ENCODE results near the gene PCGF5.
A peak's percentile ranks its signal among the peaks of the same experiment; 100 is the strongest.
"Not testable (repeated sequence)": the region's sequence is repeated elsewhere in the genome, so short reads cannot be mapped to it uniquely, and the experiment has no call there.

The PCGF5 gene

GRCh38 chr10:91284486-91285090 is 64.1 kb downstream of the PCGF5 start:
- DNase-seq (ENCODE audit: low read depth in 2 of 2, low spot score in 1 of 2), result no peak

DNA sequence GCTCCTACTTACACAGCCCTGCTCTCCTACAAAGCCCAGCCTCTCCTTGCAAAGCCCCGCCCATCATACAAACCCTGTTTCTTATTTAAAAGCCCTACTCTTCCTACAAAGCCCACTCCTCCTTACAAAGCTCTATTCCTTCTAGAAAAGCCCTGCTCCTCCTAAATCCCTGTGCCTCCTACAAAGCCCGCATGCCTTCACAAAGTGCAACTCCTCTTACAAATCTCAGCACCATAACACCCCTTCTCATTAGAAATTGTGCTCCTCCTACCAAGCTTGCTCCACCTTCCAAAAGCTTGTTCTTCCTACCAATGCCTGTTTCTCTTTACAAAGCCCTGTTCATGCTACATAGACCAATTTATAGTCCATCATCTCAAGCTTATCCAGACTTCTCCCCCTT is 66.1 kb downstream of the PCGF5 start:
- no peak for DNase-seq (ENCODE audit: low read depth in 2 of 2, low spot score in 1 of 2)

DNA sequence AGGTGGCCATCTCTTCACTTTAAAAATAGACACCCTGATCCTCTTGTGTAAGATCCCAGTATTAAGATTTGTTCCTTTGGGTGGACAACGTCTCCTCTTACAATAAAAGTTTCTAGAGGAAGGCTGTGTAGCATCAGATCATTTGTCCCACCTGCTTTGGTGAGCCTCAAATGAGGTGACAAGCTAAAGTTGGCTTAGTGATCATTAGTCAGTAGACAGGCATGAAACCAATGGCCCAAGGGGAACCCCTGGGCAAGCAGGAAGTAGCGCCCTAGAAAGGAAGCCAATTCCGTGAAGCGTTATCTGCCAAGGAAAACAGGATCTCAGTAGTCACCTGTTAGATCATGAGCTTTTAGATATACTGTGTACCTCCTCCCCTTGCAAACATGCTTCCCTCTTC is 66.8 kb downstream of the PCGF5 start:
- no peak for DNase-seq (ENCODE audit: low read depth in 2 of 2, low spot score in 1 of 2)

DNA sequence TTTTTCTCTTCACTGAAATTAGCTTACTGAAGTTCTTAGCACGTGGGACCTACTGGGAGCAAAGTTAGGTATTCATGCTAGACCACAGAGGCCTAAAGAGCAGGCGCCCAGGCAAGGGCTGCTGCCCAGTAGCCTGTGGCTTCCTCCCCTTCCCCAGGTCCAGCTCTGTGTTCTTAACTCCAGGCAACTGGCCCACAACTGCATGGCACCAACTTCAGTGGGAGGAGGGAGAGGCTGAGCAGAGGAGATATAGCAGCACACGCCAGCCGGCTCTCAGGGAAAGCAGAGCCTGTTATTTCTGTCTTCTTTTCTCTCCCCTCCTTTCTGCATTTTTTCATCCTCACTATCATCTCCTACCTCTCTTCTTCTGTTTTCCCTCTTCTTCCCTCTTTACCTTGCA is 67.4 kb downstream of the PCGF5 start:
- DNase-seq (ENCODE audit: low read depth in 2 of 2, low spot score in 1 of 2), result no peak

DNA sequence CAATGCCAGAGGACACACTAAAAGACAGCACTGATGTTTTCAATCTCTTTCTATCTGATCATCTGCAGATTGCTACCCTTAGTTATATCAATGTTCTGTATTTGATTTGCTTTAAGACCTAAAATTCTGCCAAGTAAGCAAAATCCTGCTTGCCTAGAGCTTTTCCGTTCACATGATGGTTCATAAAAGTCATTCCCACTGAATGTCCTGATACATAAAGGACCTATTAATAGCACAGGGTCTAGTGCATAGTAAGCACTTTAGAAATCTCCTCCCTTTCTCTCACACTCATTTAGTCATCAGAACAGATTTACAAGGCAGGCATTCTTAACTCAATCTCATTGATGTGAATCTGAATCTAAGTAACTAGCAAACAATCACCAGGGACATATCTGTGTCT is 68.8 kb downstream of the PCGF5 start:
- DNase-seq (ENCODE audit: low read depth in 2 of 2, low spot score in 1 of 2), result no peak

DNA sequence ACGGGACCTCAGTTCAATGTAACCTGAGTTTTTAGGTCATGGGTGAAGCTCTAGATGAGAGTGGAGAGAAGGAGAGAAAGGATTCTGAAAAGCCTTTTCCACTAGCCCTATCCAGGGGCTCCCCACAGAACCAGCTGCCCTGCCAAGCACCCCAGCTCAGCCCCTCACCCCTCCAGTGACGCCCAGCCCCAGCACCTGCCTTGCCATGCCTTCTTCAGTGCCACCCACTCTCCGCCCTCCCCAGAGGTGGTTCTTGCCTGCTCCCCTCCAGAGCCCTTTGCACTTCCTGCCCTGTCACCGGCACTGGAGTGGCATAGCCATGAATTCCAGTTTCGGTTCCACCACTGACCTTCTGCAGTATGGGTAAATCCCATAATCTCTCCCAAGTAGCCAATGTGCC is 70.1 kb downstream of the PCGF5 start:
- no peak for DNase-seq (ENCODE audit: low read depth in 2 of 2, low spot score in 1 of 2)

DNA sequence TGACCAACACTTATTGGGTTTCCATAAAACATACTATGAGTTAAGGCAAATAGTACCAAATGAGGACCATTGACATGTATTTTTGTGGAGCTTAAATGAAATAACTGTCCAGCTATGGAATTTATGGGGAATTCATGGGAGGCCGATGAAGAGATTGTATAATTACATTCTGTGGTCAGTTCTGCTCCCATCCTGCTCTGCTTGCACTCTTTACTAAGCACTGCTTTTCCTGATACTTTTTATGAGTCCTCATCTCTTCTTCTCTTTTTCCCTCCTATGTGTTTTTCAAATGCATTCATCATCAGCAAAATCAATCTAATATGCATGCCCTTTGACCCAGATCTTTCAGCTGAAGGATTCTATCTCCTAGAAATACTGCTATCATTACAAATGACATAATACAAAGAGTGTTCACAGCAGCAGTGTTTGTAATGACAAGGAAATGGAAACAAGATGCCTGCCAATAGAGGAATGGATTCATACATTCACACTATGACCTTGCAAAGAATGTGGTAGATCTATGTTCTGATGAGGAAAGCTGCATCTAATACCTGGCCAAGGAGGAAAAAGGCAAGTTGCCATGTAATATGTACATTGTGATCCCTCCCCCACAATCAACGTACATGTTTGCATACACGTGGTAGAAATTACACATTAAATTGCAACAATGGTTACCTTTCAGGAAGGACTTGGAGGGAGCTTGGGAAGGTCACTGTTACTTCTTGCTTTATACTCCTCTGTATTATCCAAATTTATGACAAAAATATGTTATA is 73.9 kb downstream of the PCGF5 start:
- no peak for DNase-seq (ENCODE audit: low read depth in 2 of 2, low spot score in 1 of 2)

DNA sequence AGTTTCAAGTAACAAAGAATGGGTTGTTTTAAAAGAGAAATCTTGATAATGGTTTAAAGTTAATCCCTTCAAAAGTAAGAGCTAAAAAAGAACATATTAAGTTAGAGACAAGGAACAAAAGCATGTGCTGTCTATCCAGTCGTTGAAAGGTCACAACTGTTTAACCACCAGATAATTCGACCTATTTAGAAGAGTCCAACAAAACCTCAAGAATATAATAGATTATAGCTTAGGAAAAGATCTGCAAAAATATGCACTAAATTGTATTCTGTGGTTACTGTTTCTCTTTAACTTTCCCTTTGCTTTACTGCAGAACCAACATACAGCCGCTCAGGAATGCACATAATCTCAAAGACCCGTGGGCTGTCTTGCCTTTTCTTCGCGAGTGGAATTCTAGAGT is 74.9 kb downstream of the PCGF5 start:
- DNase-seq (ENCODE audit: low read depth in 2 of 2, low spot score in 1 of 2), result no peak

- no peak for DNase-seq (ENCODE audit: low read depth in 2 of 2, low spot score in 1 of 2)
Measured at GRCh38 chr10:91296471-91296870, 76.0 kb downstream of the PCGF5 start.

- DNase-seq (ENCODE audit: low read depth in 2 of 2, low spot score in 1 of 2), result peak; percentile 37 to 43
Measured at GRCh38 chr10:91298224-91298871, 77.9 kb downstream of the PCGF5 start.

DNA sequence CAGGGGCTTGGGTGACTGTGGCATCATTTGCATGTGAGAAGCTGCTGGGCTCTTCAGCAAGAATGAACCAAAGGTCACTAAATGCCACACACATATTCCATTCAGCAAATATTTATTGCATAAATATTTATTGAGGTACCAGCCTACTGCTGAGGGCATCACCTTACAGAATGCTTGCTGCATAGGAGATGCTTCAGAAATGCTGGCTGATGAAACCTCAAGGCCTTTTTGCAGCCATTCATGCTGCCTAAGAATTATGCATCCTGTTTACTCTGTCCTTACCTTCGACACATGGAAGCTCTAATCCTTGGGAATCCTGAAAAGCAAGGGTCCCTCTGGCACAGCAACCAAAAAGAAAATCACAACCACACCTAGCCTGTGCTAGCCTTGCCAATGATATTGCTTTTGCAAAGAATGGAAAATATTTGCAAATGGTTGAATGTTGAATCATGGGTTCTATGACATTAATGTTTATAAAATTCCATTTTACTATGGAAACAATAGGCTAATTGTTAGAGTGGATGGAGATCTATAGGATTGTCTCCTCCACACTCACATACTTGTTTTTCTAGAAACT is 79.6 kb downstream of the PCGF5 start:
- no peak for DNase-seq (ENCODE audit: low read depth in 2 of 2, low spot score in 1 of 2)

DNA sequence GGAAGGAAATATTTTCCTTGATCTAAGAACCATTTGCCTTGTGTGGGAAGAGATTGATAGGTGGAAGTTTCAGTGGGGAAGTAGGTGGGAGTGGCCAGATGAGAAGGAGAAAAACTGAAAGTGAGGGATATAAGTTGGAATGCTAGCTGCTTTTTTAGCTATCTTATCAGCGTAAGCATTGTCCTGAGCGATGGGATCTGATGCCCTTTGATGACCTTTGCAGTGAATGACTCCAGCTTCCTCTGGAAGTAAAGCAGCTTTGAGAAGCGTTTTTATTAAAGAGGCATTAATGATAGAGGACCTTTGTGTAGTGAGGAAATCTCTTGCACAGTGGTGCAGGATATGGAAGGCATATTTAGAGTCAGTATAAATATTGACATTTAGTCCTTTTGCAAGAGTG is 82.5 kb downstream of the PCGF5 start:
- not testable (repeated sequence) for DNase-seq (ENCODE audit: low read depth in 2 of 2, low spot score in 1 of 2)

GRCh38 chr10:91305979-91306378 is 85.5 kb downstream of the PCGF5 start:
- DNase-seq (ENCODE audit: low read depth in 2 of 2, low spot score in 1 of 2), result not testable (repeated sequence)

GRCh38 chr10:91307489-91307888 is 87.0 kb downstream of the PCGF5 start:
- no peak for DNase-seq (ENCODE audit: low read depth in 2 of 2, low spot score in 1 of 2)

- no peak for DNase-seq (ENCODE audit: low read depth in 2 of 2, low spot score in 1 of 2)
Measured at GRCh38 chr10:91309711-91310110, 89.2 kb downstream of the PCGF5 start.

DNA sequence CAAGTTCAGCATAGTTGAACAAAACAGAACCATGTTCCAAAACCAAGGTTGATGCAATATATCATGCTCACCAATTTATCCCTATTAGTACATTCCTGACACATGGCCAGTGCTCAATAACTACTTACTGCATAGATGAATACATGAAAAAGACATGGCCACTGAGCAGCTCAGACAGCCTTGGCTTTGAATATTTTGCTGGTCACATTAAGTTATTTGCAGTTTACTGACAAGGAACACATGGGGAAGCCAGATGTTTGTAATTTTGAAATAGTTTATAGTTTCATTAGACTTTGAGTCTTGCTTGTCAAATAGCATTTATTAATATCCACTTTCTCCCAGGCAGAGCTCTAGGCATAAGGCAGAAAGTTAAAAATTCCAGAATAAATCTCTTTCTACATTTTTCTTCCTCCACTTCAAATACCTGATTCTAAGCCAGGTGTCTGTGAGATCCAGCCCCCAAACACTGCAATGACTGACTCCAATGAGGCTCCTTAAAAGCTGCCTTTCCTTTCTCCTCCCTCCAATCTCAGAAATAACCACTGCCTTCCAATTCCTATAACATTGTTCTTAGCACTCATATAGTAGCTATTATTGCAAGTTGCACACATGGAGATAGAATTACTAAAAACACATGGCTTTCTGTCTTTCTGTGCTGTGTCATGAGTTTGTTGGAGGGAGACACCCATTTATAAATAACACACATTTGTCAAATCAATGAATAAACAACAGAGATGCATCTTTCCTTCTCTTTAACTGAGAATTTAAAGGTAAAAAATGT is 91.3 kb downstream of the PCGF5 start:
- no peak for DNase-seq (ENCODE audit: low read depth in 2 of 2, low spot score in 1 of 2)

DNA sequence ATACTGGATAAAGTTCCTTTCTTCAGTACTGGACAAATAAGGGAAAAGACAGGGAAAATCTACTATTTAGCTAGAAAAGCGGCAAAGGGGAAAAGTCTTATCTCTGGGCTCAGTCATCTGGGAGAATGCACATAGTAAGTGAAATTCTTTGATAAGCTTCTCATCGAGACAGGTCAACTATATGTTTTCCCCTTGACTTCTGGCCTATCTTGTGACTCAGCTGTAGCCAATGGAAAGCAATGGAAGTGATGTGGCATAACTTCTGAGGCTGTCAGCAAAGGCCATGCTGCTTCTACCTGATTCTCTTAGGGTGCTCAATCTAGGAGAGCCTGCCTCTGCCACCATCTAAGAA is 91.9 kb downstream of the PCGF5 start:
- DNase-seq (ENCODE audit: low read depth in 2 of 2, low spot score in 1 of 2), result no peak

DNA sequence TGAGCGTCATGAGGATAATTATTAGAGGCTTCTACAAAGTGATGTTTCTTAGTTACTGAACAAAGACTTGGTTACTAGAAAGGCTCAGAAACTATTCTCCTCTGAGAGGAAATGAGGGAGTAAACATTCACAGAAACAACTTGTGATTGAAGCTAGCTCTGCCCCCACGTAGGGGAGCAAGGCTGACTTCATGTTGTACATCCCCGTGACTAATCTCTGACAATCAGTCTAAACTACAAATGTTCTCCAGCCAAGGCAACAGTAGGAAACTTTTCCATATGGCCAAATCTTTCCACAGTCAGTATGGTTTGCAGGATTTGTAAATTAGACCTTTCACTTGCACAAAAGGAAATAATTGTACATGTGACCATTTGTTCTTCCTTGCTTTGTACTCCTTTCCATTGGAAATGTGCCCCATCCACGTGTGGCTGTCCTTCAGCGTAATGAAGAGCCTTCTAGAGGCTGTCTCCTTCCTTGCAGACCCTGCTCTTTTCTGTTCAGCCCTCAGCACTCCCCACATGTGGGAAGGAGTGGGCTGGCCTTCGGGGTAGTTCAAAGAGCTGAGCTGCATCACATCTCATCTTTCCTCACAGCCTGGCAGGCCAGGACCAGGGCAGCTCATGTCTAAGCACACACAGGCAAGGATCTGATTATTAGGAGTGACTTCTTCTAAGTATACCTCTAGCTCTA is 93.5 kb downstream of the PCGF5 start:
- no peak for DNase-seq (ENCODE audit: low read depth in 2 of 2, low spot score in 1 of 2)

DNA sequence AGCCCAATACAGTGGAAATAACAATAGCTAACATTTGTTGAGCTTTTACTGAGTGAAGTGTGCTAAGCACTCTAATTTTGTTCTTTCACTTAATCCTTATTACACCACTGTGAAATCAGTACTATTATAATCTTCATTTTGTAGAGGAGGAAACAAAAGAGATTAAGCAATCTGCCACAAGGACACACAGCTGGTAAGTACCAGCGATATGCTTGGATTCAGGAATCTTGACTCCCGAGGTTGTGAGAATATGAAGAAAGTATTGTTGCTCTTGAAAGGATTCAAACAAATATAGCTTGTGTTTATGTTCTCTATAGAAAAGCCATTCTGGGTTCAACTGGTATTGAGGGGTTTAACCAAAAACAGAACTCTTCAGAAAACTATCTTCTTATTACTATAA is 96.0 kb downstream of the PCGF5 start:
- no peak for DNase-seq (ENCODE audit: low read depth in 2 of 2, low spot score in 1 of 2)

GRCh38 chr10:91317541-91317940 is 97.1 kb downstream of the PCGF5 start:
- no peak for DNase-seq (ENCODE audit: low read depth in 2 of 2, low spot score in 1 of 2)

- no peak for DNase-seq (ENCODE audit: low read depth in 2 of 2, low spot score in 1 of 2)
Measured at GRCh38 chr10:91319336-91319735, 98.9 kb downstream of the PCGF5 start.

All from stimulated activated CD8-positive, alpha-beta memory T cell treated with anti-CD3 and anti-CD28 coated beads, Interleukin-4, amount 100 ng/mL, for 4 hours (primary cell).